PFSK-1 (cell line): ENCODE data around the gene PML.

ENCODE experiments used
- FOXP2 ChIP-seq: optimal IDR thresholded peaks from 2 replicates; pipeline ENCODE3; 2011; ENCODE audit warnings: borderline replicate concordance, control low read depth, inconsistent platforms; ENCODE audit not compliant: insufficient read depth; ENCODE audit errors: extremely low read length, extremely low read depth
- POLR2AphosphoS5 ChIP-seq: IDR thresholded peaks from 2 replicates; pipeline ENCODE4 v1.6.1; 2012; ENCODE audit warnings: low read depth, mild to moderate bottlenecking, control low read depth, low read length, moderate library complexity
- SIN3A ChIP-seq: IDR thresholded peaks from 2 replicates; pipeline ENCODE4 v1.6.1; 2012; ENCODE audit warnings: mild to moderate bottlenecking, low read length, moderate library complexity, borderline replicate concordance; ENCODE audit not compliant: insufficient read depth
- TAF1 ChIP-seq: IDR thresholded peaks from 2 replicates; pipeline ENCODE4 v1.6.1; 2012; ENCODE audit warnings: low read length, control low read depth, borderline replicate concordance; ENCODE audit not compliant: insufficient read depth
- TF ChIP-seq, protein P1 (sequence below), 2 experiments: IDR thresholded peaks; 2 replicates each; pipeline versions ENCODE4 v1.6.1 to v1.8.0; 2011 to 2012; ENCODE audit warnings: low read depth in 2 of 2, low read length in 2 of 2, control low read depth in 1 of 2, inconsistent platforms in 1 of 2, mild to moderate bottlenecking in 1 of 2, moderate library complexity in 1 of 2; ENCODE audit not compliant: insufficient read depth in 1 of 2

Gene PML

DNA sequence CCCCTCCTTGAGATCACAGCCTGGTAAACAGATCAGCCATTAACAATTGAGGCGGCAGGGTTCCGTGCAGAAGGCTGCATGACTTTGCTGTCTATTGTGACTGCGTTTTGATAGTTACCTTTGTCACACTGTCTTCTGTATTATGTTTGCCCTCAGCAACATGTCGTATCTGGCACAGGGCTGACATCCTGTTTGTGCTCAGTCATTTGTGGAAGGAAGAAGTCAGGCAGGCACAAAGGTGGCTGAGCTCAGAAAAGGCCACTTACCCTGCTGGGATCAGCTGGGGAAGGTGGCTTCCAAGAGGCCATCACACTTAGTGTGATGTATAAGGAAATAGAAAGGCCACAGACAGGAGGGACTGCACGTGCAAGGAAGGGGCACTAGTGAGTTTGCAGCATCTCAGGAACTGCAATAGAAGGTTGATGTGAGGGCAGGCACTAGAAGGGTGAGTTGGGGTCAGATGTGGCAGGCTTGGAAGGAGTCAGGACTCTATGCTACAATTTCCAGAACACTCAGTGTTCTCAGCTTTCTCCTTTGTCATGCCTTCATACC, 13.4 kb downstream of the PML start:
- TF ChIP-seq FOXP2 (no peak), TAF1 (no peak)

DNA sequence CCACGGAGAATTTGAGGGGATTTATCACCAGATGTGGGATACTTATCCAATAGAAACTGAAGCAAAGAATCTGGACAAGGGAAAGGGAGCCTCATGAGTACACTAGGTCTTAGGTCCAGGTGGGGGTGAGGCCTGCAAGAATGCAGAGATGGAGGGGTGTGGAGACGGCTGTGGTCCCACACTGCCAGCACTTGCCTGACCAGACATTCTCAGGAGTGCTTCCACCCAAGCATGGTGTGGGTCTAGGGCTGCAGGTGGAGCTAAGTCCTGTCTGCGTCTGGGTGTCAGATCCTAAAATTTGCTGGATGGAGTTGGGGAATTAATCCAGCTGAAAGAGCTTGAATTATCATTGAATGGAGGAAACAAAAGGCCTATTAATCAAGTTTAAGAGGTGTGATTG, 14.4 kb downstream of the PML start:
- TF ChIP-seq, protein P1, sequence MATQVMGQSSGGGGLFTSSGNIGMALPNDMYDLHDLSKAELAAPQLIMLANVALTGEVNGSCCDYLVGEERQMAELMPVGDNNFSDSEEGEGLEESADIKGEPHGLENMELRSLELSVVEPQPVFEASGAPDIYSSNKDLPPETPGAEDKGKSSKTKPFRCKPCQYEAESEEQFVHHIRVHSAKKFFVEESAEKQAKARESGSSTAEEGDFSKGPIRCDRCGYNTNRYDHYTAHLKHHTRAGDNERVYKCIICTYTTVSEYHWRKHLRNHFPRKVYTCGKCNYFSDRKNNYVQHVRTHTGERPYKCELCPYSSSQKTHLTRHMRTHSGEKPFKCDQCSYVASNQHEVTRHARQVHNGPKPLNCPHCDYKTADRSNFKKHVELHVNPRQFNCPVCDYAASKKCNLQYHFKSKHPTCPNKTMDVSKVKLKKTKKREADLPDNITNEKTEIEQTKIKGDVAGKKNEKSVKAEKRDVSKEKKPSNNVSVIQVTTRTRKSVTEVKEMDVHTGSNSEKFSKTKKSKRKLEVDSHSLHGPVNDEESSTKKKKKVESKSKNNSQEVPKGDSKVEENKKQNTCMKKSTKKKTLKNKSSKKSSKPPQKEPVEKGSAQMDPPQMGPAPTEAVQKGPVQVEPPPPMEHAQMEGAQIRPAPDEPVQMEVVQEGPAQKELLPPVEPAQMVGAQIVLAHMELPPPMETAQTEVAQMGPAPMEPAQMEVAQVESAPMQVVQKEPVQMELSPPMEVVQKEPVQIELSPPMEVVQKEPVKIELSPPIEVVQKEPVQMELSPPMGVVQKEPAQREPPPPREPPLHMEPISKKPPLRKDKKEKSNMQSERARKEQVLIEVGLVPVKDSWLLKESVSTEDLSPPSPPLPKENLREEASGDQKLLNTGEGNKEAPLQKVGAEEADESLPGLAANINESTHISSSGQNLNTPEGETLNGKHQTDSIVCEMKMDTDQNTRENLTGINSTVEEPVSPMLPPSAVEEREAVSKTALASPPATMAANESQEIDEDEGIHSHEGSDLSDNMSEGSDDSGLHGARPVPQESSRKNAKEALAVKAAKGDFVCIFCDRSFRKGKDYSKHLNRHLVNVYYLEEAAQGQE (IDR thresholded peaks at IDR 0.05; ENCODE audit: insufficient read depth in 1 of 2, low read depth in 2 of 2, low read length in 2 of 2), result no peak
- no peak for TF ChIP-seq FOXP2
- no peak for TF ChIP-seq TAF1
- TF ChIP-seq SIN3A, result no peak
- no peak for TF ChIP-seq POLR2AphosphoS5

DNA sequence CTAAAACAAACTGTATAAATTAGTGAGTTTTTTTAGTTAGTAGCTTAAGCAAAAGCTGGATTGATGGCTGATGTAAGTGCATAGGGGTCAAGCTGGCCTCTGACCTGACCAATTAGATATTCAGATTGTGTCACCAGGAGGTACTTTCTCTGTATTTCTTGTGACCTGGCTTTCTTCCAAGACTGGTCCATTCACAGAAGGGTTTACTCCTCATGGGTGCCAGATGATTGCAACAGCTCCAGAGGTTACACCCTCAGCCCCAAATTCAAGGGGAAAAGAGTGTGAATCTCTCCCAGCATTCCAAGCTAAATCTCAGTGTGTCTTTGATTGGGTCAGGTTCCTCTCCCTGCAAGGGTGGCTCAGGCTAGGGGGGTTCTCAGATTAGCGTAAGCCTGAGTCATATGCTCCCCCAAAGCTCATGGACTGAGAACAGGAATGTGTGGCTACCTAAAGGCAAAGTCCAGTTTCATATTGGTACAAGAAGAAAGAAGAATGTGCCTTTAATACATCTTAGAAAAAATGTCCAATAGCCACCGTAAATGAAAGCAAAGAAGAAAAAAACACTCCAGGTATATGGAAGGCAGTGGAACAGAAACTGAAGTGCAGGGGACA, 16.5 kb downstream of the PML start:
- TF ChIP-seq, protein P1 (IDR thresholded peaks at IDR 0.05; ENCODE audit: insufficient read depth in 1 of 2, low read depth in 2 of 2, low read length in 2 of 2), result no peak
- TF ChIP-seq FOXP2, result no peak
- TF ChIP-seq POLR2AphosphoS5, result no peak
- no peak for TF ChIP-seq SIN3A
- TF ChIP-seq TAF1, result no peak

DNA sequence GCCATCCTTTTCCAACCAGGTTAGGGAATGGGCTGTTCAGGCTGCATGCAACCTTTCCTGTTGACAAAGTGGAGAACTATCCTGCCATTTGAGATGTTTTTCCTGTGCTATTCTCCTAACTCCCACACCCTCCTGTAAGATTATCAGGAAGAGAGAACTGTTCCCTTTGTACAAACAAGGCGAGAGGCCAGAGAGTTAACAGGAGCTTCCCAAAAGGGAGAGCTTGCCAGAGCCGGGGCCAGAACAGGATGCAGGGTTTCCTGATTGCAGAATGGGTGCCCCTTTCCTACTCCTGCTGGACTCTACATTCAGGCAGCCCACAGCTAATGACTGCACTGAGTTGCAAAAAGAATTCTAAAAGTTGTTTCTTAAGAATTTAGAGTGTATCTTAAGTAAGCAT, 17.1 kb downstream of the PML start:
- TF ChIP-seq FOXP2 (peak; percentile 12), POLR2AphosphoS5 (no peak), SIN3A (0 out of 2 replicates have a peak, but pooled peaks have one; percentile 12)

DNA sequence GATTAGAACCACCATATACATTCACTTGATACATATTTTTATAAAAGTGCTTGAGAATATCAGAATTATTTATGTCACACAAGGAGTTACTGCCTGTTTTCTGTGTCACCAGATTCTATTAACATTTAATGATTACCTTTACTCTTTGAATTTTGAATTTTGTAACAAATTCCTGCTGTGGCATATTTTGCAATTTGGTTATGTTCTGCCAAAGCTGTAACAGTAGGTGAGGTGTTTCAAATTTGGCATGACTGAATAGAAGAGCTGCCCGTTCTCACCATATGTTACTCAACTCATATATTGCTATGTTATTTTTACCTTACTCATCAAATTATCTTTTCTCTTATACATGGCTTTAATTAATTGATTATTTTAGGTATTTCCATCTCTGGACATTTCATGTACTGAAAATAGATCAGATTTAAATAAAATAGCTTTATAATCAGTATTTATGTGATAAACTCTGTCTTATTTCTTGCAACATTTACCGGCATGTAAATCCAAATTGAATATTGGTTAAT, 18.9 kb downstream of the PML start:
- TF ChIP-seq FOXP2 (no peak), SIN3A (no peak), POLR2AphosphoS5 (no peak), TAF1 (no peak)
- TF ChIP-seq, protein P1 (IDR thresholded peaks at IDR 0.05; ENCODE audit: insufficient read depth in 1 of 2, low read depth in 2 of 2, low read length in 2 of 2), result no peak

DNA sequence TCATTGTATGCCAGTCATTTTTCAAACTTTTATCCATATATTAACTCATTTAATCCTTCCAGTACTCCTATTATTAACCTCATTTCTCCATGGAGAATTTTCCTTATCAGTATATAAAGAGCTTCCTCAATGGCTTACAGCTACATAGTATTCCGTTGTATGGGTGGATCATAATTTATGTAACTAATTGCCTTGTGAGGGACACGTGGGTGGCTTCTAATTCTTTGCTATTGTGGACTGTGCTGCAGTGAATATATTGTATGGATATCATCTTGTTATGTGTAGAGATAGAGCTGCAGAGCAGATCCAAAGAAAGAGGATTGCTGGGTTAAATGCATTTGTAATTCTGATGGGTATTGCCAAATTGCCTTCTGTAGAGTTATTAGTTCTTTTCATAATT, 25.2 kb downstream of the PML start:
- no peak for TF ChIP-seq SIN3A
- TF ChIP-seq TAF1, result no peak
- no peak for TF ChIP-seq FOXP2
- TF ChIP-seq, protein P1 (IDR thresholded peaks at IDR 0.05; ENCODE audit: insufficient read depth in 1 of 2, low read depth in 2 of 2, low read length in 2 of 2), result no peak
- TF ChIP-seq POLR2AphosphoS5, result no peak
